Osteocyte (in vitro differentiated cells): ENCODE data around the gene MCAM. TPM values are rescaled to one million over a fixed set of nuclear protein-coding genes. Genes with fewer than 3 reads are reported as not detected.

Experiments used
- DNase-seq: peaks from one replicate; pipeline ENCODE4 v3.0.0; 2021; ENCODE audit warnings: mixed read lengths; ENCODE audit not compliant: unreplicated experiment; ENCODE audit errors: extremely low spot score
- H3K27ac Mint-ChIP-seq: one replicate; pipeline ENCODE4 v1.8.0; 2021; ENCODE audit warnings: mild to moderate bottlenecking, mixed read lengths; ENCODE audit not compliant: unreplicated experiment
- H3K27me3 Mint-ChIP-seq: one replicate; pipeline ENCODE4 v1.8.0; 2021; ENCODE audit warnings: mixed read lengths; ENCODE audit not compliant: unreplicated experiment
- H3K36me3 Mint-ChIP-seq: one replicate; pipeline ENCODE4 v1.8.0; 2021; ENCODE audit warnings: mixed read lengths; ENCODE audit not compliant: unreplicated experiment
- H3K4me1 Mint-ChIP-seq: one replicate; pipeline ENCODE4 v1.8.0; 2021; ENCODE audit warnings: mixed read lengths; ENCODE audit not compliant: unreplicated experiment
- H3K4me3 Mint-ChIP-seq: one replicate; pipeline ENCODE4 v1.8.0; 2021; ENCODE audit warnings: mild to moderate bottlenecking, moderate library complexity, mixed read lengths; ENCODE audit not compliant: unreplicated experiment
- H3K9me3 Mint-ChIP-seq: one replicate; pipeline ENCODE4 v1.8.0; 2021; ENCODE audit warnings: mixed read lengths; ENCODE audit not compliant: unreplicated experiment
- CTCF ChIP-seq: fragments of 200-600 bp; sonication (generic); IDR thresholded peaks from 2 replicates; pipeline ENCODE4 v1.5.0; 2021; ENCODE audit warnings: antibody characterized with exemption, mild to moderate bottlenecking, moderate library complexity
- total RNA-seq: library from RNA; stranded (reverse); gene quantifications from 2 replicates; pipeline ENCODE4 v1.2.1, GENCODE V29; 2021

The MCAM gene
- total RNA-seq, 1 donor from 2014 or later: 74.9 TPM

GRCh38 chr11:119309953-119310681 is 6.8 kb downstream of the MCAM start:
- H3K36me3 Mint-ChIP-seq: peaks cover 16% of the 10 kb centered on the region
- no peaks in the 10 kb centered on the region for H3K9me3 Mint-ChIP-seq
- H3K27me3 Mint-ChIP-seq: no peaks in the 10 kb centered on the region
- DNase-seq: no peak
- no peak for TF ChIP-seq CTCF
- no peak overlapping the region for H3K27ac Mint-ChIP-seq
- H3K4me1 Mint-ChIP-seq: peaks cover 16% of the 10 kb centered on the region
- H3K4me3 Mint-ChIP-seq: no peak overlapping the region

- no peak overlapping the region for H3K4me3 Mint-ChIP-seq
- no peaks in the 10 kb centered on the region for H3K9me3 Mint-ChIP-seq
- DNase-seq: no peak
- no peak for TF ChIP-seq CTCF
- peaks cover 13% of the 10 kb centered on the region for H3K4me1 Mint-ChIP-seq
- no peaks in the 10 kb centered on the region for H3K27me3 Mint-ChIP-seq
- no peak overlapping the region for H3K27ac Mint-ChIP-seq
- H3K36me3 Mint-ChIP-seq: peaks cover 16% of the 10 kb centered on the region
Observed at GRCh38 chr11:119309411-119309810, 7.5 kb downstream of the MCAM start.

- Mint-ChIP-seq H3K9me3 (no peaks in the 10 kb centered on the region), H3K27ac (no peak overlapping the region), H3K4me3 (no peak overlapping the region), H3K27me3 (no peaks in the 10 kb centered on the region), H3K36me3 (peaks cover 18% of the 10 kb centered on the region), H3K4me1 (peaks cover 13% of the 10 kb centered on the region)
- no peak for DNase-seq
- no peak for TF ChIP-seq CTCF
Observed at GRCh38 chr11:119307974-119308373, 9.0 kb downstream of the MCAM start.

GRCh38 chr11:119307219-119307618 is 9.7 kb downstream of the MCAM start:
- peaks cover 16% of the 10 kb centered on the region for H3K36me3 Mint-ChIP-seq
- DNase-seq: no peak
- peak overlapping the region; percentile 47 for H3K27ac Mint-ChIP-seq
- H3K27me3 Mint-ChIP-seq: no peaks in the 10 kb centered on the region
- peaks cover 13% of the 10 kb centered on the region for H3K4me1 Mint-ChIP-seq
- TF ChIP-seq CTCF: no peak
- no peak overlapping the region for H3K4me3 Mint-ChIP-seq
- no peaks in the 10 kb centered on the region for H3K9me3 Mint-ChIP-seq

- peak overlapping the region; percentile 83 for H3K27ac Mint-ChIP-seq
- H3K4me1 Mint-ChIP-seq: peaks cover 13% of the 10 kb centered on the region
- H3K27me3 Mint-ChIP-seq: no peaks in the 10 kb centered on the region
- H3K9me3 Mint-ChIP-seq: no peaks in the 10 kb centered on the region
- TF ChIP-seq CTCF: no peak
- H3K4me3 Mint-ChIP-seq: no peak overlapping the region
- peaks cover 18% of the 10 kb centered on the region for H3K36me3 Mint-ChIP-seq
- DNase-seq: no peak
Observed at GRCh38 chr11:119306373-119306890, 10.5 kb downstream of the MCAM start.
